GM18867 (cell line): ENCODE data around the gene SLC40A1.

ENCODE experiments used
- ATAC-seq: cut with Tn5 transposase; IDR thresholded peaks from one replicate; pipeline ENCODE4 v1.9.1; 2021; ENCODE audit warnings: mild to moderate bottlenecking, moderate library complexity; ENCODE audit not compliant: unreplicated experiment

SLC40A1 gene

GRCh38 chr2:189542145-189542882, 38.3 kb downstream of the SLC40A1 start:
- ATAC-seq = no peak

- ATAC-seq = no peak
Measured at GRCh38 chr2:189541591-189541990, 39.0 kb downstream of the SLC40A1 start.

- ATAC-seq = no peak
Measured at GRCh38 chr2:189540551-189540950, 40.0 kb downstream of the SLC40A1 start.

GRCh38 chr2:189538402-189538801, 42.2 kb downstream of the SLC40A1 start:
- ATAC-seq = no peak

GRCh38 chr2:189536830-189537229, 43.8 kb downstream of the SLC40A1 start:
- no peak for ATAC-seq

- ATAC-seq = no peak
Measured at GRCh38 chr2:189534854-189535832, 45.4 kb downstream of the SLC40A1 start.

GRCh38 chr2:189533288-189534035, 47.1 kb downstream of the SLC40A1 start:
- ATAC-seq = no peak

- no peak for ATAC-seq
Measured at GRCh38 chr2:189530965-189531637, 49.5 kb downstream of the SLC40A1 start.

- no peak for ATAC-seq
Measured at GRCh38 chr2:189528617-189529016, 52.0 kb downstream of the SLC40A1 start.

GRCh38 chr2:189527812-189528592, 52.6 kb downstream of the SLC40A1 start:
- ATAC-seq = no peak

- ATAC-seq = peak; percentile 51
Measured at GRCh38 chr2:189527041-189527750, 53.4 kb downstream of the SLC40A1 start.

GRCh38 chr2:189526241-189526640, 54.3 kb downstream of the SLC40A1 start:
- no peak for ATAC-seq

- ATAC-seq = no peak
Measured at GRCh38 chr2:189524746-189525145, 55.8 kb downstream of the SLC40A1 start.

- ATAC-seq = no peak
Measured at GRCh38 chr2:189522435-189523151, 58.0 kb downstream of the SLC40A1 start.

- peak; percentile 88 for ATAC-seq
Measured at GRCh38 chr2:189521699-189522434, 58.7 kb downstream of the SLC40A1 start.

GRCh38 chr2:189519631-189520387, 60.8 kb downstream of the SLC40A1 start:
- no peak for ATAC-seq
